HG03039 (cell line): ENCODE data around the gene PHACTR1.

ENCODE experiments used
- ATAC-seq: cut with Tn5 transposase; IDR thresholded peaks from one replicate; pipeline ENCODE4 v1.9.1; 2021; ENCODE audit warnings: mild to moderate bottlenecking, moderate library complexity; ENCODE audit not compliant: unreplicated experiment

Gene PHACTR1

GRCh38 chr6:13094781-13095425, 378.3 kb downstream of the PHACTR1 start:
- ATAC-seq, result no peak

DNA sequence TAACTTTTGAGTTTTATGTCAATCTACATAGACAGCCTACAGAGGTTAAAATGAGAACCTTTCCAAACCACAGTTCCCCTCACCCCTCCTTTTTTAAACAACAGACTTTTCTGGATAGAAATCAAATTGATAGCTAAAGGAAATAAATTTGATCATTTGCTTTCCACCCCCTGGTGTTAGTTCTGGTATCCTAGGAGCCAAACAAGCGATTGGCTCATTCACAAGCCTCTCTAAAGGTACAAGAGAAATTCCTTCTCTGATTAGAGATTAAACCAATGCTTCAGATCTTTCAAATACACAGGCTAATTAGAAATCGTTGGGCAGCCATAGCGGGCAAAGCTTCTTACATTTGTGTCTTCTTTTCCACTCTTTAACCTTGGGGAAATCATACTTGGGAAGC, 379.5 kb downstream of the PHACTR1 start:
- ATAC-seq, result no peak

- no peak for ATAC-seq
Observed at GRCh38 chr6:13097454-13097853, 380.9 kb downstream of the PHACTR1 start.

DNA sequence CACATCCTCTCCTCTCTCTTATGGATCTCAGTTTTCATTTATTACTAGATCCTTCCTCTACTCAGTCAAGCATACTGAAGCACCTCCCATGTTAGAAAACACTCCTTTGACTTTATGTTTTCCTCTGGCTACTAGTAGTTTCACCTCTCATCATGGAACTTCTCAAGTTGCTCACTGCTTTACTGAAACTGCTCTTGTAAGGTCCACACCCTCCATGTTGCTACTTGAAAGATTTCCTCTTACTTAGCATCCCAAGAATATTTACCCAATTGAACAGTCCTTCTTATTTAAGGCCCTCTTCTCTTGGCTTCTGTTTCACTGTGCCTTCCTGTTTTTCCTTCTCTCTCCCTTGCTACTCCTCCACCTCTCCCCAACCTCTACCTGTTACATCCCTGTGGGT, 381.4 kb downstream of the PHACTR1 start:
- ATAC-seq, result no peak

- ATAC-seq, result no peak
Observed at GRCh38 chr6:13098793-13099570, 382.4 kb downstream of the PHACTR1 start.

- ATAC-seq, result no peak
Observed at GRCh38 chr6:13099771-13100170, 383.2 kb downstream of the PHACTR1 start.

- no peak for ATAC-seq
Observed at GRCh38 chr6:13101409-13101808, 384.8 kb downstream of the PHACTR1 start.

GRCh38 chr6:13101985-13102384, 385.4 kb downstream of the PHACTR1 start:
- ATAC-seq, result no peak

DNA sequence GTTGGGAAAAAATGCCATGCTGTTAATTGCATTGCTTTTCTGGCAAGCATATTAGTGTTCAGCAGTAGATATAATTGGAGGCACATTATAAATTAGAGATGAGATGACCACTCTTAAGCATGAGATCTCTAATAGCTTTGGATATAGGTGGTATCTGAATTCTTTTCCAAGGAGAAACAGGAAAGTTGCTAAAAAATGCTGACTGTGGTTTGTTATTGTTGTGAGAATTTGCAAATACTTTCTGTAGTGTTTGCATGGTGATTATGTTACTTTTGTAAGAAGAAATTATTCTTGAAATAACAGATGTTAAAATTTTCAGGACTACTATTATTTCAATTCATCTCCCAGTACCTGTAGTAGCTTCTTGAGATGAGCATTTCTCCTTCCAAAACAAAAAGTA, 386.6 kb downstream of the PHACTR1 start:
- no peak for ATAC-seq

GRCh38 chr6:13105139-13105538, 388.6 kb downstream of the PHACTR1 start:
- no peak for ATAC-seq

GRCh38 chr6:13112921-13113320, 396.4 kb downstream of the PHACTR1 start:
- no peak for ATAC-seq

DNA sequence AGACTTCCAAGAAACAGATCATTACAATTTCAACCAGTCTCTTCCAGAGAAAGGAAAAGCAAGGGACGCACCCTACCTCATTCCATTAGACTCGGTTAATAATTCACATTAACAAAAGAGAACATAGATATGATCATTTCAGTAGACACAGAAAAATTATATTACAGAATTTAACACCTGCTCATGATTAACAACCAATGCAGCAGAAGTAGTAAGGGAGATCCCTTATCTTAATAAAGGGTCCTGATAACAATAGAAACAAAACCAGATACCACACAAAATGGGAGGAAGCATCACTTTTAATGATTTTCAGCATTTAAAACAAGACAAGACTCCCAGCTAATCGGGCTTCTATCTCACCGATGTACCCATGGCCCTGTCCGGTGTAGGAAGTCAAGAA, 396.8 kb downstream of the PHACTR1 start:
- no peak for ATAC-seq

GRCh38 chr6:13113981-13114593, 397.5 kb downstream of the PHACTR1 start:
- ATAC-seq, result no peak

DNA sequence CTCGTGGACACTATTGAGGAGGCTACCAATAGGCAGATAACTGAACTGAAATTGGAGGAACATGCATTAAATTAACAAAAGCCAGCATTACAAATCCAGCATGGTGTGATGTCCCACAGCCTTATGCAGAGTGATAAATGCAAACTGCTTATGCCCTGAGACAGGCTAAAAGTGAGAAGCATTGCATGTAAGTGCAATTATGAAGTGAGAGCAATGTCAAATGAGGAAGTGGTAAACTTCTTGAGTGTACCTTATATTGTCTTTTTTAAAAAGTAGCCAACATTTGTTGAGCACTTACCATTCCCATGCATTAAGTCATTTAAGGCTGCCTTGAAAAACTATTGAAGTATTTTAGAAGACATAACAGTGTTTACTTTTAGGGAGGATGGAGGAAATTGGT, 399.6 kb downstream of the PHACTR1 start:
- ATAC-seq, result no peak

- ATAC-seq, result no peak
Observed at GRCh38 chr6:13117570-13117969, 401.0 kb downstream of the PHACTR1 start.

- ATAC-seq, result no peak
Observed at GRCh38 chr6:13119549-13119948, 403.0 kb downstream of the PHACTR1 start.

GRCh38 chr6:13120483-13121482, 404.2 kb downstream of the PHACTR1 start:
- no peak for ATAC-seq

DNA sequence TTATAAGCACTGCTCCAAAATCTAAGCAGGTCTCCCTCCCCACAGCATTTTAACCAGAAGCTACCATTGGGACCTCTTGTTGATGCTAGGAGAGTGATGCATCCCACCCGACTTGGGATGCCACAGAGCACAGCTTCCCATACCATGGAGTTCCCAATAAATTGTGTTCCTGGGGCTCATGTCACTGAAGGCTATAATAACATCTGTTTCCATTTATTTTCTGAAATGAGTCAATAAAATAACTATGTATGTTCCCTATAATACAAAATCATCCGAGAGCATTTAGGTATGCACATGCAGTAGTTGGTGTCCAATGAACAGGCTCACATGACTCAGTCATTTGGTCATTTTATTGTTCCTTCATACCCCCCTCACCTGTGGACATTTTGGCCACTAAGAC, 407.6 kb downstream of the PHACTR1 start:
- no peak for ATAC-seq

DNA sequence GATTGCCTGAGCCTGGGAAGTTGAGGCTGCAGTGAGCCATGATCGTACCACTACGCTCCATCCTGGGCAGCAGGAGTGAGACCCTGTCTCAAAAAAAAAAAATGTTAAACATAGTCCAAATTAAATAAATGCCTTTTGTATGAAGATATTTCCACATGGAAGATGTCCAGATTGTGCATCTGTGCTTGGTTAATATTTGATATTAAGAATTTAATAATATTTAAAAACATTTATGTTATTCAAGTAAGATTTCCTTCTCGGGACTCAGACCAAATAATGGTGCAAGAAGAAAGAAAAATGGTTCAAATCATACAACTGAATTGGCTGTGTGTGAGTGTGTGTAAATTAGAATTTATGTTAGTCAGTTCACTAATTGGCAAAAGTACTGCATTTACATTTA, 409.3 kb downstream of the PHACTR1 start:
- no peak for ATAC-seq

- no peak for ATAC-seq
Observed at GRCh38 chr6:13131935-13132661, 415.5 kb downstream of the PHACTR1 start.
